ENCODE results near the gene PPP1R37. TPM values are rescaled to one million over a fixed set of nuclear protein-coding genes. Genes with fewer than 3 reads are reported as not detected.

Gene PPP1R37
- total RNA-seq, 1 experiment from 2014 or later: 20.4 TPM

DNA sequence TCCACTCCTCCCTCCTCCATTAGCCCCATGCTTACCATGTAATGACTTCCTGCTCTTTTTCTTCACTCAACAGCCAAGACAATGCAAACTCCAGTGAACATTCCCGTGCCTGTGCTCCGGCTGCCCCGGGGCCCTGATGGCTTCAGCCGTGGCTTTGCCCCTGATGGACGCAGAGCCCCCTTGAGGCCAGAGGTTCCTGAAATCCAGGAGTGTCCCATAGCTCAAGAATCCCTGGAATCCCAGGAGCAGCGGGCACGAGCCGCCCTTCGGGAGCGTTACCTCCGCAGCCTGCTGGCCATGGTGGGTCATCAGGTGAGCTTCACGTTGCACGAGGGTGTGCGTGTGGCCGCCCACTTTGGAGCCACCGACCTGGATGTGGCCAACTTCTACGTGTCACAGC lies 2.9 kb upstream of the PPP1R37 start:
- ChIA-PET CTCF (no interaction called here), POLR2A (no interaction called here)
- intact Hi-C loops (cut with micrococcal nuclease; ENCODE audit: unreplicated experiment): no loop called here
- BruUV-seq (replicated peaks): no TSS peak
- no peak overlapping the region for H3K27ac ChIP-seq (ENCODE audit: low read length)
- DNase-seq (ENCODE audit: low read depth, low spot score) (no peak), ATAC-seq (no peak)
- TF ChIP-seq, protein P1, sequence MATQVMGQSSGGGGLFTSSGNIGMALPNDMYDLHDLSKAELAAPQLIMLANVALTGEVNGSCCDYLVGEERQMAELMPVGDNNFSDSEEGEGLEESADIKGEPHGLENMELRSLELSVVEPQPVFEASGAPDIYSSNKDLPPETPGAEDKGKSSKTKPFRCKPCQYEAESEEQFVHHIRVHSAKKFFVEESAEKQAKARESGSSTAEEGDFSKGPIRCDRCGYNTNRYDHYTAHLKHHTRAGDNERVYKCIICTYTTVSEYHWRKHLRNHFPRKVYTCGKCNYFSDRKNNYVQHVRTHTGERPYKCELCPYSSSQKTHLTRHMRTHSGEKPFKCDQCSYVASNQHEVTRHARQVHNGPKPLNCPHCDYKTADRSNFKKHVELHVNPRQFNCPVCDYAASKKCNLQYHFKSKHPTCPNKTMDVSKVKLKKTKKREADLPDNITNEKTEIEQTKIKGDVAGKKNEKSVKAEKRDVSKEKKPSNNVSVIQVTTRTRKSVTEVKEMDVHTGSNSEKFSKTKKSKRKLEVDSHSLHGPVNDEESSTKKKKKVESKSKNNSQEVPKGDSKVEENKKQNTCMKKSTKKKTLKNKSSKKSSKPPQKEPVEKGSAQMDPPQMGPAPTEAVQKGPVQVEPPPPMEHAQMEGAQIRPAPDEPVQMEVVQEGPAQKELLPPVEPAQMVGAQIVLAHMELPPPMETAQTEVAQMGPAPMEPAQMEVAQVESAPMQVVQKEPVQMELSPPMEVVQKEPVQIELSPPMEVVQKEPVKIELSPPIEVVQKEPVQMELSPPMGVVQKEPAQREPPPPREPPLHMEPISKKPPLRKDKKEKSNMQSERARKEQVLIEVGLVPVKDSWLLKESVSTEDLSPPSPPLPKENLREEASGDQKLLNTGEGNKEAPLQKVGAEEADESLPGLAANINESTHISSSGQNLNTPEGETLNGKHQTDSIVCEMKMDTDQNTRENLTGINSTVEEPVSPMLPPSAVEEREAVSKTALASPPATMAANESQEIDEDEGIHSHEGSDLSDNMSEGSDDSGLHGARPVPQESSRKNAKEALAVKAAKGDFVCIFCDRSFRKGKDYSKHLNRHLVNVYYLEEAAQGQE (IDR thresholded peaks at IDR 0.05; ENCODE audit: insufficient read depth in 1 of 2, low read depth in 2 of 2, low read length in 1 of 2): no peak
- TF ChIP-seq SIN3A (IDR thresholded peaks at IDR 0.05; ENCODE audit: borderline replicate concordance, insufficient read depth, low read depth, low read length) (no peak), POLR2AphosphoS5 (IDR thresholded peaks at IDR 0.05; ENCODE audit: low read depth, low read length) (no peak)
- TF ChIP-seq, protein P2, sequence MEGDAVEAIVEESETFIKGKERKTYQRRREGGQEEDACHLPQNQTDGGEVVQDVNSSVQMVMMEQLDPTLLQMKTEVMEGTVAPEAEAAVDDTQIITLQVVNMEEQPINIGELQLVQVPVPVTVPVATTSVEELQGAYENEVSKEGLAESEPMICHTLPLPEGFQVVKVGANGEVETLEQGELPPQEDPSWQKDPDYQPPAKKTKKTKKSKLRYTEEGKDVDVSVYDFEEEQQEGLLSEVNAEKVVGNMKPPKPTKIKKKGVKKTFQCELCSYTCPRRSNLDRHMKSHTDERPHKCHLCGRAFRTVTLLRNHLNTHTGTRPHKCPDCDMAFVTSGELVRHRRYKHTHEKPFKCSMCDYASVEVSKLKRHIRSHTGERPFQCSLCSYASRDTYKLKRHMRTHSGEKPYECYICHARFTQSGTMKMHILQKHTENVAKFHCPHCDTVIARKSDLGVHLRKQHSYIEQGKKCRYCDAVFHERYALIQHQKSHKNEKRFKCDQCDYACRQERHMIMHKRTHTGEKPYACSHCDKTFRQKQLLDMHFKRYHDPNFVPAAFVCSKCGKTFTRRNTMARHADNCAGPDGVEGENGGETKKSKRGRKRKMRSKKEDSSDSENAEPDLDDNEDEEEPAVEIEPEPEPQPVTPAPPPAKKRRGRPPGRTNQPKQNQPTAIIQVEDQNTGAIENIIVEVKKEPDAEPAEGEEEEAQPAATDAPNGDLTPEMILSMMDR (IDR thresholded peaks at IDR 0.05): no peak; the same call in 1 of the 2 replicates
- no peaks in the 10 kb centered on the region for H3K27me3 ChIP-seq (ENCODE audit: control insufficient read depth, insufficient read depth, low read length)
- in situ Hi-C loops (cut with HindIII; ENCODE audit: low pct_unique_long_range_greater_than_20kb, low sequenced_read_pairs): no loop called here
- H3K9me3 ChIP-seq (ENCODE audit: control insufficient read depth, insufficient read depth, low read depth, low read length): no peaks in the 10 kb centered on the region
- H3K4me3 ChIP-seq (ENCODE audit: low read depth in 2 of 2, low read length in 2 of 2): no peak overlapping the region
- peaks cover 5% of the 10 kb centered on the region; the same call in 1 of the 2 replicates for H3K4me1 ChIP-seq (ENCODE audit: control insufficient read depth, insufficient read depth, low read length)
- H3K36me3 ChIP-seq (ENCODE audit: control insufficient read depth, insufficient read depth, low read length): peaks cover 6% of the 10 kb centered on the region; the same call in 1 of the 2 replicates

DNA sequence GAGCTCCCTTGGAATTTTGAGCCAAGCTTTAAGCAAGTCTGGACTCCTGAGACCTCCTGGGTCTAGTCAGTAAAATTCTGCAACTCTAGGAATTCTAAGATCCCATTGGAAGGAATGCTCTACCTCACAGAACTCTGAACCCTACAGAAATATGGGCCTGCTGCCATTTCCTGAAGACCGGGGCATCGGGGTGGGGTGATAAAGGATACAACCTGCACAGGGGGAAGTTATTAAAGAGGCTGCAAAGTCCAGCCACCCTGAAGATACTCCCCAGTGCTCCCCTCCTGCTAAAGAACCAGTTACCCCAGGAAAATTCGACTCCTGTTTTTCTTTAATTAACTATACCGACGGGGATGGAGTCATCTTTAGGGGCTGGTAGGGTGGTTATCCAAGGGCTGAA lies 2.4 kb upstream of the PPP1R37 start:
- Histone ChIP-seq H3K9me3 (ENCODE audit: control insufficient read depth, insufficient read depth, low read depth, low read length) (no peaks in the 10 kb centered on the region), H3K27ac (ENCODE audit: low read length) (peak overlapping the region; percentile 94), H3K4me3 (ENCODE audit: low read depth in 2 of 2, low read length in 2 of 2) (peak overlapping the region; percentile 90 to 92), H3K36me3 (ENCODE audit: control insufficient read depth, insufficient read depth, low read length) (peaks cover 6% of the 10 kb centered on the region; the same call in 1 of the 2 replicates), H3K27me3 (ENCODE audit: control insufficient read depth, insufficient read depth, low read length) (no peaks in the 10 kb centered on the region), H3K4me1 (ENCODE audit: control insufficient read depth, insufficient read depth, low read length) (peaks cover 6% of the 10 kb centered on the region)
- TF ChIP-seq, protein P2 (IDR thresholded peaks at IDR 0.05): no peak
- intact Hi-C loops (cut with micrococcal nuclease; ENCODE audit: unreplicated experiment) (no loop called here), in situ Hi-C loops (cut with HindIII; ENCODE audit: low pct_unique_long_range_greater_than_20kb, low sequenced_read_pairs) (no loop called here)
- ChIA-PET CTCF (no interaction called here), POLR2A (no interaction called here)
- ATAC-seq (no peak), DNase-seq (ENCODE audit: low read depth, low spot score) (no peak)
- BruUV-seq (replicated peaks): no TSS peak
